CD4-positive, CD25-positive, alpha-beta regulatory T cell (primary cell): ENCODE results near the gene RNGTT. TPM values are rescaled to one million over a fixed set of nuclear protein-coding genes. Genes with fewer than 3 reads are reported as not detected.
"Not testable (repeated sequence)": the region's sequence is repeated elsewhere in the genome, so short reads cannot be mapped to it uniquely, and the experiment has no call there.

Source experiments
- ATAC-seq, 2 donors: fragments of 150-1000 bp; cut with Tn5 transposase; one replicate each; pipeline ENCODE4 v1.10.0; 2021; ENCODE audit warnings: low read depth in 2 of 2, moderate number of reproducible peaks in 2 of 2, moderate library complexity in 1 of 2
- DNase-seq, 3 donors: peaks; one replicate each; pipeline versions ENCODE4 v3.0.0 to v3.0.0-alpha.2; 2012 to 2022; ENCODE audit warnings: mixed read lengths in 1 of 3
- H3K27ac ChIP-seq: one replicate; pipeline ENCODE4 v1.7.0; 2013; ENCODE audit warnings: mild to moderate bottlenecking, low read length; ENCODE audit not compliant: insufficient read depth, poor library complexity, severe bottlenecking
- H3K27me3 ChIP-seq: one replicate; pipeline ENCODE4 v1.7.0; 2013; ENCODE audit warnings: low read length; ENCODE audit not compliant: control insufficient read depth, insufficient read depth
- H3K36me3 ChIP-seq: one replicate; pipeline ENCODE4 v1.7.0; 2013; ENCODE audit warnings: mild to moderate bottlenecking, low read length, moderate library complexity; ENCODE audit not compliant: control insufficient read depth, insufficient read depth
- H3K4me1 ChIP-seq: 2 replicates; pipeline ENCODE4 v1.7.0; 2013; ENCODE audit warnings: mild to moderate bottlenecking, low read length; ENCODE audit not compliant: insufficient read depth, control insufficient read depth, poor library complexity, severe bottlenecking
- H3K4me3 ChIP-seq: one replicate; pipeline ENCODE4 v1.7.0; 2013; ENCODE audit warnings: low read depth, mild to moderate bottlenecking, low read length, moderate library complexity
- H3K9me3 ChIP-seq, 2 experiments: 1 replicate in 1 of 2; 2 replicates in 1 of 2; pipeline ENCODE4 v1.7.0; 2013; ENCODE audit warnings: low read length in 2 of 2, mild to moderate bottlenecking in 1 of 2, moderate library complexity in 1 of 2; ENCODE audit not compliant: control insufficient read depth in 2 of 2
- H3K27ac Mint-ChIP-seq, 3 donors: one replicate each; pipeline ENCODE4 v1.8.0; 2020 to 2022; ENCODE audit warnings: mild to moderate bottlenecking in 3 of 3, mixed read lengths in 3 of 3, moderate library complexity in 2 of 3
- H3K27me3 Mint-ChIP-seq: one replicate; pipeline ENCODE4 v1.8.0; 2022; ENCODE audit warnings: mild to moderate bottlenecking, mixed read lengths
- H3K36me3 Mint-ChIP-seq: one replicate; pipeline ENCODE4 v1.8.0; 2020; ENCODE audit warnings: mixed read lengths
- H3K4me1 Mint-ChIP-seq, 4 donors: one replicate each; pipeline ENCODE4 v1.8.0; 2020 to 2022; ENCODE audit warnings: mixed read lengths in 4 of 4, mild to moderate bottlenecking in 1 of 4
- H3K4me3 Mint-ChIP-seq, 4 donors: one replicate each; pipeline ENCODE4 v1.8.0; 2020 to 2022; ENCODE audit warnings: mild to moderate bottlenecking in 4 of 4, mixed read lengths in 4 of 4, moderate library complexity in 3 of 4
- H3K9me3 Mint-ChIP-seq, 7 donors: one replicate each; pipeline ENCODE4 v1.8.0; 2020 to 2022; ENCODE audit warnings: mixed read lengths in 7 of 7, mild to moderate bottlenecking in 3 of 7, moderate library complexity in 2 of 7
- polyA plus RNA-seq, 4 donors: library from polyadenylated mRNA; unstranded; fragments of 300-500 nt; fragmentation: Illumina TruSeq; gene quantifications; one replicate each; pipeline ENCODE4 v1.2.3, GENCODE V29; 2021
- total RNA-seq: library from RNA; stranded (reverse); gene quantifications from one replicate; pipeline ENCODE4 v1.2.3, GENCODE V29; 2022

RNGTT gene
- total and polyA plus RNA-seq, 5 donors from 2014 or later: 14.8 to 22.5 (median 21.8) TPM

GRCh38 chr6:88840796-88841539, 122.5 kb downstream of the RNGTT start:
- peaks cover 38% of the 10 kb centered on the region for H3K36me3 ChIP-seq
- H3K36me3 Mint-ChIP-seq: peaks cover 53% of the 10 kb centered on the region
- H3K27me3 Mint-ChIP-seq: no peaks in the 10 kb centered on the region
- no peaks in the 10 kb centered on the region for H3K27me3 ChIP-seq
- ATAC-seq (no peak), DNase-seq (no peak)
- H3K27ac Mint-ChIP-seq: peak overlapping the region in 1 of 3 donors; percentile 9
- no peak overlapping the region for H3K4me3 Mint-ChIP-seq
- peaks cover 5 to 12% of the 10 kb centered on the region in 2 experiments for H3K9me3 ChIP-seq
- no peak overlapping the region for H3K27ac ChIP-seq
- no peaks in the 10 kb centered on the region for H3K4me1 ChIP-seq
- H3K4me1 Mint-ChIP-seq: peaks cover 5 to 25% (median 8%) of the 10 kb centered on the region in 4 donors
- H3K4me3 ChIP-seq: no peak overlapping the region
- peaks cover 0 to 21% (median 5%) of the 10 kb centered on the region in 7 donors for H3K9me3 Mint-ChIP-seq

GRCh38 chr6:88840289-88840688, 123.1 kb downstream of the RNGTT start:
- H3K9me3 ChIP-seq: peaks cover 8 to 17% of the 10 kb centered on the region in 2 experiments
- no peak overlapping the region for H3K4me3 ChIP-seq
- no peaks in the 10 kb centered on the region for H3K4me1 ChIP-seq
- Mint-ChIP-seq H3K9me3 (peaks cover 3 to 26% (median 5%) of the 10 kb centered on the region in 7 donors), H3K27ac (no peak overlapping the region), H3K4me3 (no peak overlapping the region), H3K4me1 (peaks cover 5 to 25% (median 8%) of the 10 kb centered on the region in 4 donors), H3K36me3 (peaks cover 52% of the 10 kb centered on the region), H3K27me3 (no peaks in the 10 kb centered on the region)
- DNase-seq (no peak), ATAC-seq (no peak)
- no peaks in the 10 kb centered on the region for H3K27me3 ChIP-seq
- peaks cover 43% of the 10 kb centered on the region for H3K36me3 ChIP-seq
- no peak overlapping the region for H3K27ac ChIP-seq

- H3K4me1 ChIP-seq: no peaks in the 10 kb centered on the region
- no peak overlapping the region for H3K27ac Mint-ChIP-seq
- no peaks in the 10 kb centered on the region for H3K27me3 Mint-ChIP-seq
- H3K36me3 ChIP-seq: peaks cover 48% of the 10 kb centered on the region
- H3K9me3 ChIP-seq: peaks cover 18 to 25% of the 10 kb centered on the region in 2 experiments
- no peak for ATAC-seq
- H3K36me3 Mint-ChIP-seq: peaks cover 54% of the 10 kb centered on the region
- no peak overlapping the region for H3K4me3 ChIP-seq
- no peak overlapping the region for H3K4me3 Mint-ChIP-seq
- no peaks in the 10 kb centered on the region for H3K27me3 ChIP-seq
- H3K9me3 Mint-ChIP-seq: peaks cover 3 to 32% (median 7%) of the 10 kb centered on the region in 7 donors
- DNase-seq: no peak
- H3K4me1 Mint-ChIP-seq: peaks cover 5 to 25% (median 8%) of the 10 kb centered on the region in 4 donors
- H3K27ac ChIP-seq: no peak overlapping the region
Measured at GRCh38 chr6:88839280-88839679, 124.1 kb downstream of the RNGTT start.

GRCh38 chr6:88835210-88835609, 128.2 kb downstream of the RNGTT start:
- Mint-ChIP-seq H3K4me1 (peaks cover 0 to 10% (median 7%) of the 10 kb centered on the region in 4 donors), H3K36me3 (peaks cover 66% of the 10 kb centered on the region), H3K27ac (no peak overlapping the region), H3K27me3 (no peaks in the 10 kb centered on the region), H3K9me3 (peaks cover 4 to 57% (median 17%) of the 10 kb centered on the region in 7 donors), H3K4me3 (no peak overlapping the region)
- Histone ChIP-seq H3K27me3 (no peaks in the 10 kb centered on the region), H3K9me3 (peaks cover 26 to 51% of the 10 kb centered on the region in 2 experiments), H3K27ac (no peak overlapping the region), H3K36me3 (peaks cover 36% of the 10 kb centered on the region), H3K4me1 (no peaks in the 10 kb centered on the region), H3K4me3 (no peak overlapping the region)
- ATAC-seq: no peak
- no peak for DNase-seq

- peaks cover 4 to 69% (median 24%) of the 10 kb centered on the region in 7 donors for H3K9me3 Mint-ChIP-seq
- H3K27me3 ChIP-seq, DNase-seq, H3K27me3 Mint-ChIP-seq, H3K27ac ChIP-seq, H3K4me3 Mint-ChIP-seq, H3K27ac Mint-ChIP-seq, H3K4me3 ChIP-seq, H3K4me1 ChIP-seq, ATAC-seq: not testable (repeated sequence)
- H3K36me3 Mint-ChIP-seq: peaks cover 74% of the 10 kb centered on the region
- Histone ChIP-seq H3K36me3 (peaks cover 34% of the 10 kb centered on the region), H3K9me3 (peaks cover 29 to 51% of the 10 kb centered on the region in 2 experiments)
- H3K4me1 Mint-ChIP-seq: peaks cover 0 to 16% (median 5%) of the 10 kb centered on the region in 4 donors
Measured at GRCh38 chr6:88833071-88833470, 130.3 kb downstream of the RNGTT start.

GRCh38 chr6:88827599-88827998, 135.8 kb downstream of the RNGTT start:
- H3K4me3 ChIP-seq, H3K4me3 Mint-ChIP-seq, H3K4me1 ChIP-seq, H3K27me3 Mint-ChIP-seq, H3K27me3 ChIP-seq, ATAC-seq, H3K27ac Mint-ChIP-seq, DNase-seq, H3K27ac ChIP-seq: not testable (repeated sequence)
- Mint-ChIP-seq H3K36me3 (peaks cover 45% of the 10 kb centered on the region), H3K4me1 (peaks cover 0 to 22% (median 11%) of the 10 kb centered on the region in 4 donors), H3K9me3 (peaks cover 3 to 39% (median 17%) of the 10 kb centered on the region in 7 donors)
- peaks cover 11% of the 10 kb centered on the region for H3K36me3 ChIP-seq
- H3K9me3 ChIP-seq: peaks cover 6 to 15% of the 10 kb centered on the region in 2 experiments

- H3K36me3 Mint-ChIP-seq: peaks cover 33% of the 10 kb centered on the region
- ATAC-seq (no peak), DNase-seq (no peak)
- no peaks in the 10 kb centered on the region for H3K27me3 Mint-ChIP-seq
- Histone ChIP-seq H3K9me3 (peaks cover 1 to 3% of the 10 kb centered on the region in 2 experiments), H3K27me3 (no peaks in the 10 kb centered on the region), H3K27ac (no peak overlapping the region), H3K4me3 (no peak overlapping the region), H3K4me1 (no peaks in the 10 kb centered on the region), H3K36me3 (peaks cover 11% of the 10 kb centered on the region)
- H3K4me1 Mint-ChIP-seq: peaks cover 0 to 24% (median 17%) of the 10 kb centered on the region in 4 donors
- H3K4me3 Mint-ChIP-seq: no peak overlapping the region
- peaks cover 0 to 22% (median 12%) of the 10 kb centered on the region in 7 donors for H3K9me3 Mint-ChIP-seq
- H3K27ac Mint-ChIP-seq: no peak overlapping the region
Measured at GRCh38 chr6:88825856-88826255, 137.6 kb downstream of the RNGTT start.
